ENCODE data around the gene IL3RA.

IL3RA gene

GRCh38 chrX:1392376-1393068 lies 55.9 kb downstream of the IL3RA start:
- DNase-seq (ENCODE audit: low spot score), result peak; percentile 83
- no peak for TF ChIP-seq CTCF (IDR thresholded peaks at IDR 0.05; ENCODE audit: extremely low read depth, missing control alignments)

GRCh38 chrX:1393871-1394615 lies 57.5 kb downstream of the IL3RA start:
- no peak for TF ChIP-seq CTCF (IDR thresholded peaks at IDR 0.05; ENCODE audit: extremely low read depth, missing control alignments)
- DNase-seq (ENCODE audit: low spot score), result no peak

- no peak for DNase-seq (ENCODE audit: low spot score)
- no peak for TF ChIP-seq CTCF (IDR thresholded peaks at IDR 0.05; ENCODE audit: extremely low read depth, missing control alignments)
These were observed 58.3 kb downstream of the IL3RA start for GRCh38 chrX:1394731-1395501.

- no peak for TF ChIP-seq CTCF (IDR thresholded peaks at IDR 0.05; ENCODE audit: extremely low read depth, missing control alignments)
- DNase-seq (ENCODE audit: low spot score), result no peak
These were observed 59.1 kb downstream of the IL3RA start for GRCh38 chrX:1395646-1396216.

GRCh38 chrX:1397001-1397400 lies 60.4 kb downstream of the IL3RA start:
- TF ChIP-seq CTCF (IDR thresholded peaks at IDR 0.05; ENCODE audit: extremely low read depth, missing control alignments), result no peak
- DNase-seq (ENCODE audit: low spot score), result no peak

- no peak for DNase-seq (ENCODE audit: low spot score)
- TF ChIP-seq CTCF (IDR thresholded peaks at IDR 0.05; ENCODE audit: extremely low read depth, missing control alignments), result no peak
These were observed 61.1 kb downstream of the IL3RA start for GRCh38 chrX:1397441-1398270.
